Activated CD4-positive, alpha-beta T cell treated with anti-CD3 and anti-CD28 coated beads for 36 hours (primary cell): ENCODE data around the gene ARHGAP25. TPM values are rescaled to one million over a fixed set of nuclear protein-coding genes. Genes with fewer than 3 reads are reported as not detected.

Experiments used
- ATAC-seq: fragments of 200-7000 bp; cut with Tn5 transposase; one replicate; pipeline ENCODE4 v1.10.0; 2021; ENCODE audit warnings: mild to moderate bottlenecking, moderate library complexity
- CTCF ChIA-PET: fragments of 350-600 bp; sonication (Branson Sonifier 250); formaldehyde crosslinking; loops from one replicate; lab custom pipeline; 2021; ENCODE audit warnings: antibody characterized with exemption; lab: Charles Lee
- POLR2A ChIA-PET: fragments of 350-600 bp; sonication (Branson Sonifier 250); formaldehyde crosslinking; loops from one replicate; lab custom pipeline; 2021; ENCODE audit warnings: antibody characterized with exemption, inconsistent platforms; lab: Charles Lee
- DNase-seq: peaks from one replicate; pipeline ENCODE4 v3.0.0-alpha.2; 2020
- H3K27ac Mint-ChIP-seq: one replicate; pipeline ENCODE4 v1.8.0; 2021; ENCODE audit warnings: mixed read lengths
- H3K27me3 Mint-ChIP-seq: one replicate; pipeline ENCODE4 v1.8.0; 2021; ENCODE audit warnings: mixed read lengths
- H3K36me3 Mint-ChIP-seq: one replicate; pipeline ENCODE4 v1.8.0; 2021; ENCODE audit warnings: low read depth, mixed read lengths
- H3K4me1 Mint-ChIP-seq: one replicate; pipeline ENCODE4 v1.8.0; 2021; ENCODE audit warnings: mixed read lengths
- H3K4me3 Mint-ChIP-seq: one replicate; pipeline ENCODE4 v1.8.0; 2021; ENCODE audit warnings: mild to moderate bottlenecking, moderate library complexity, mixed read lengths
- H3K9me3 Mint-ChIP-seq: one replicate; pipeline ENCODE4 v1.8.0; 2021; ENCODE audit warnings: low read depth, mixed read lengths
- intact Hi-C, 2 experiments: fragments of 100-400 bp; cut with DNase I in 1 of 2; cut with micrococcal nuclease in 1 of 2; formaldehyde crosslinking; loops; one replicate each; pipeline versions ENCODE4 v1.14.2 to v1.15.1; 2022 to 2024; cut with DNase I, micrococcal nuclease
- total RNA-seq, 2 experiments: library from RNA; stranded (reverse); gene quantifications; one replicate each; pipeline ENCODE4 v1.2.3, GENCODE V29; 2021

Gene ARHGAP25
- total RNA-seq, 2 experiments from 2014 or later: 57.9 to 73.2 TPM

GRCh38 chr2:68784915-68785314 lies 50.3 kb downstream of the ARHGAP25 start:
- H3K9me3 Mint-ChIP-seq: no peaks in the 10 kb centered on the region
- ChIA-PET CTCF (interaction anchor here (0.6 to 1.4 kb wide), 5 partner anchors 14 to 189 kb away, joined by 3 to 4 read pairs (median 3); no protein-coding TSS in a partner anchor), POLR2A (interaction anchor here (0.9 kb wide), 1 partner anchor 14 kb away, joined by 3 read pairs; no protein-coding TSS in a partner anchor)
- H3K4me3 Mint-ChIP-seq: no peak overlapping the region
- ATAC-seq: peak; percentile 20
- H3K36me3 Mint-ChIP-seq: peaks cover 32% of the 10 kb centered on the region
- H3K4me1 Mint-ChIP-seq: peaks cover 31% of the 10 kb centered on the region
- DNase-seq: no peak
- intact Hi-C loops: no loop called here
- H3K27me3 Mint-ChIP-seq: no peaks in the 10 kb centered on the region
- no peak overlapping the region for H3K27ac Mint-ChIP-seq

- ATAC-seq: no peak
- no peaks in the 10 kb centered on the region for H3K27me3 Mint-ChIP-seq
- no peak overlapping the region for H3K4me3 Mint-ChIP-seq
- CTCF ChIA-PET: interaction anchor here (0.7 to 2.0 kb wide), 9 partner anchors 11 to 138 kb away, joined by 3 to 8 read pairs (median 5); no protein-coding TSS in a partner anchor
- H3K4me1 Mint-ChIP-seq: peaks cover 35% of the 10 kb centered on the region
- peak overlapping the region; percentile 39 for H3K27ac Mint-ChIP-seq
- H3K9me3 Mint-ChIP-seq: no peaks in the 10 kb centered on the region
- H3K36me3 Mint-ChIP-seq: peaks cover 34% of the 10 kb centered on the region
- DNase-seq: no peak
- POLR2A ChIA-PET: no interaction called here
- intact Hi-C loops: no loop called here
Observed at GRCh38 chr2:68787356-68787755, 52.7 kb downstream of the ARHGAP25 start.

- no peak overlapping the region for H3K4me3 Mint-ChIP-seq
- POLR2A ChIA-PET: interaction anchor here (0.5 to 0.7 kb wide), 2 partner anchors 23 to 51 kb away, joined by 3 read pairs; no protein-coding TSS in a partner anchor
- peaks cover 46% of the 10 kb centered on the region for H3K36me3 Mint-ChIP-seq
- DNase-seq (peak; percentile 70), ATAC-seq (peak; percentile 85)
- H3K9me3 Mint-ChIP-seq: no peaks in the 10 kb centered on the region
- H3K27me3 Mint-ChIP-seq: no peaks in the 10 kb centered on the region
- intact Hi-C loops: loop anchor here in 1 of 2 experiments (2.0 kb wide), 1 partner anchor 15 kb away; no protein-coding TSS in a partner anchor
- CTCF ChIA-PET: interaction anchor here (0.5 to 1.9 kb wide), 8 partner anchors 11 to 328 kb away, joined by 3 to 7 read pairs (median 4); no protein-coding TSS in a partner anchor
- H3K27ac Mint-ChIP-seq: peak overlapping the region; percentile 64
- H3K4me1 Mint-ChIP-seq: peaks cover 54% of the 10 kb centered on the region
Observed at GRCh38 chr2:68789603-68790002, 55.0 kb downstream of the ARHGAP25 start.

- peaks cover 54% of the 10 kb centered on the region for H3K36me3 Mint-ChIP-seq
- CTCF ChIA-PET: interaction anchor here (0.8 to 1.3 kb wide), 2 partner anchors 39 to 81 kb away, joined by 3 to 4 read pairs; no protein-coding TSS in a partner anchor
- DNase-seq: no peak
- H3K9me3 Mint-ChIP-seq: no peaks in the 10 kb centered on the region
- intact Hi-C loops: no loop called here
- ATAC-seq: no peak
- no peak overlapping the region for H3K4me3 Mint-ChIP-seq
- POLR2A ChIA-PET: no interaction called here
- H3K27me3 Mint-ChIP-seq: no peaks in the 10 kb centered on the region
- H3K27ac Mint-ChIP-seq: peak overlapping the region; percentile 74
- H3K4me1 Mint-ChIP-seq: peaks cover 64% of the 10 kb centered on the region
Observed at GRCh38 chr2:68790600-68790999, 56.0 kb downstream of the ARHGAP25 start.

DNA sequence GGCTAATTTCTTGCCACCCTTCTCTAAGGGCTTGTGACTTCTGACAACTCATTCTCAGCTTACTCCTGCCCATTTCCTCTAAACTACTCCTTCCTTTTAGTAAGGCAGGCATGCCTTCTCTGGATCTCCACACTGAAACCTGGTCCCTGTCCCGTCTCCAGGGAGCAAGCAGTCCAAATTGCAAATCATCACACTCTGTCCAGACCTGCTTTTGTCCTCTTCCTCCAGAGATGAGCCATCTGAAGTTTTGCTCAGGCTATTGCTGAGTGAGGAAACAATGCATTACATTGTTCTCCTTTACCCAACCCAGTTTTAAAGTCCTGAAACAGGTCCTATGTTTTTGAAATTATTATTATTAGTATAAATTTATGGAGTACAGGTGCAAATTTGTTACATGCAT lies 57.3 kb downstream of the ARHGAP25 start:
- Mint-ChIP-seq H3K9me3 (no peaks in the 10 kb centered on the region), H3K27ac (peak overlapping the region; percentile 23), H3K4me3 (no peak overlapping the region), H3K27me3 (no peaks in the 10 kb centered on the region), H3K4me1 (peaks cover 77% of the 10 kb centered on the region), H3K36me3 (peaks cover 67% of the 10 kb centered on the region)
- ChIA-PET POLR2A (no interaction called here), CTCF (interaction anchor here (0.6 to 1.4 kb wide), 3 partner anchors 32 to 82 kb away, joined by 3 to 4 read pairs (median 4); no protein-coding TSS in a partner anchor)
- no peak for ATAC-seq
- DNase-seq: no peak
- intact Hi-C loops: no loop called here

GRCh38 chr2:68792751-68793150 lies 58.1 kb downstream of the ARHGAP25 start:
- ChIA-PET CTCF (interaction anchor here (1.1 kb wide), 1 partner anchor 36 kb away, joined by 3 read pairs; no protein-coding TSS in a partner anchor), POLR2A (no interaction called here)
- Mint-ChIP-seq H3K4me1 (peaks cover 80% of the 10 kb centered on the region), H3K36me3 (peaks cover 75% of the 10 kb centered on the region), H3K9me3 (no peaks in the 10 kb centered on the region), H3K27ac (peak overlapping the region; percentile 24), H3K4me3 (no peak overlapping the region), H3K27me3 (no peaks in the 10 kb centered on the region)
- intact Hi-C loops: no loop called here
- ATAC-seq: no peak
- no peak for DNase-seq

DNA sequence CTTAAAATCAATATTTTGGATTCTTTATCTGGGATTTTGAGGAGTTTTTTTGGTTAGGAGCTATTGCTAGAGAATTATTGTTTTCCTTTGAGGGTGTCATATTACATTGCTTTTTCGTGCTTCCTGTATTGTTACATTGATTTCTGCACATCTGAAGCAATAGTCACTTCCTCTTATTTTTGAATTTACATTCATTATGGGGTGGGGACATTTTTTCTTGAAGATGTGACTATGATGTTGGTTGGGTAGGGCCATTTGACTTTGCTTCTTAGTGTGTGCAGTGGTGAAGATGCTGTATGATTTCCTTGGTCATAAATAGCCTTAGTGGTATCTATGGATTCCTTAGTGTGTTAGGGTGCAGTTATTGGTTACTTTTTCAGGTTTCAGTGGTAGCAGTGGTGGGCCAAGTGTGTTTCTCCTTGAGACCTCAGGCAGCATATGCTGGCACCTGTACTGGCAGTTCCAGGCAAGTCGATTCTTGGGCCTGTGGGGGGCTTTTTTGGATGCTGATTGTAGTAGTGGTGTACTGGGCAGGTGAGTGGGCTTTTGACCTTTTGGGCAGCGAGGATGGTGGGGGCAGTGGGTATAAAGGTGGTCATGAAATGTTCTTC lies 61.8 kb downstream of the ARHGAP25 start:
- H3K27ac Mint-ChIP-seq: peak overlapping the region; percentile 90
- ChIA-PET POLR2A (no interaction called here), CTCF (interaction anchor here (0.6 to 1.2 kb wide), 4 partner anchors 32 to 75 kb away, joined by 3 to 4 read pairs (median 4); no protein-coding TSS in a partner anchor)
- H3K36me3 Mint-ChIP-seq: peaks cover 78% of the 10 kb centered on the region
- no peak overlapping the region for H3K4me3 Mint-ChIP-seq
- H3K4me1 Mint-ChIP-seq: peaks cover 76% of the 10 kb centered on the region
- intact Hi-C loops: loop anchor here in 1 of 2 experiments (2.0 kb wide), 1 partner anchor 32 kb away; no protein-coding TSS in a partner anchor
- ATAC-seq (peak; percentile 86), DNase-seq (no peak)
- H3K27me3 Mint-ChIP-seq: no peaks in the 10 kb centered on the region
- no peaks in the 10 kb centered on the region for H3K9me3 Mint-ChIP-seq

- peak overlapping the region; percentile 58 for H3K27ac Mint-ChIP-seq
- no peak for ATAC-seq
- peaks cover 59% of the 10 kb centered on the region for H3K4me1 Mint-ChIP-seq
- POLR2A ChIA-PET: interaction anchor here (0.6 kb wide), 1 partner anchor 31 kb away, joined by 5 read pairs; no protein-coding TSS in a partner anchor
- CTCF ChIA-PET: interaction anchor here (0.6 to 1.6 kb wide), 6 partner anchors 17 to 61 kb away, joined by 3 to 4 read pairs (median 3); no protein-coding TSS in a partner anchor
- peaks cover 61% of the 10 kb centered on the region for H3K36me3 Mint-ChIP-seq
- intact Hi-C loops: no loop called here
- no peak for DNase-seq
- no peak overlapping the region for H3K4me3 Mint-ChIP-seq
- no peaks in the 10 kb centered on the region for H3K9me3 Mint-ChIP-seq
- no peaks in the 10 kb centered on the region for H3K27me3 Mint-ChIP-seq
Observed at GRCh38 chr2:68798569-68798968, 64.0 kb downstream of the ARHGAP25 start.

DNA sequence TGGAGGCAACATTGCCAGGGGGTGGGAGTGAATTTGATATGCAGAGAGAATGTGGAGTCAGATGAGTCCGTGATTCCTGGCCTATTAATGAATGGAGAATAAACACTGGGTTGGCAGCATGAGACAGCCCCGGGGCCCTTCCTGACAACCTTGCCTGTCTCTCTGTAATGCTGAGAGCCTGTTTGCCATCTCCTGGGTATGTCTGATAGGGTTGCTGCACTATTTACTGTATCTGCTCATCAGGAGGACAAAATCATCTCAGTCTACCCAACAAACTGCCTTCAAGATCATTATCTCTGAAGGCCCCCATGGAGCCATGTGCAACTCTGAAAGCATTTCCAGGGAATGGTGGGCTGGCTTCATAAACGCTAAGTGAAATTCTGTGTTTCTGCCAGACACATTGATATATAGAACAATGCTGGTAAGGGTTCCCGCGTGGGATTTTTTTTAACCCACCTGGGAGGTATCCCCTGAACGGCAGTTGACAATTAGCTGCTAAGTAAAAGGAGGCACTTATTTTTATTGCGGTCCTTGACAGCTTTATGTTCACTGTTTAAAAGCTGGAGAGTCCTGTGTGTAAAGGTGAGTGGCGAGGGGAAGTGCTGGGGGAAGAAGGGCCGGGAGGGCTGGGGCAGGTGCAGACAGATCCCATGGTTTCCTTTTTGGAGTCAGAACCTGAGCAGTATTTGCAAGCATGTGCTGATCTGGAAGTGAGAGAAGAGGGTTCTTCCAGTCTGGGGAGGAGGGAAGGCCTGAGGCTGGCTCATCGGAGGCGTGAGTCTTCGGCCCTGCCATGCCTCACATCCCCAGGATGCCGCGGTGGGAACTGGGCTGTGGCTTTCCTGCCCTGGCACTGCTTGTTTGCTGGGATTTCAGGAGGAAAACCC lies 64.8 kb downstream of the ARHGAP25 start:
- no peaks in the 10 kb centered on the region for H3K27me3 Mint-ChIP-seq

DNA sequence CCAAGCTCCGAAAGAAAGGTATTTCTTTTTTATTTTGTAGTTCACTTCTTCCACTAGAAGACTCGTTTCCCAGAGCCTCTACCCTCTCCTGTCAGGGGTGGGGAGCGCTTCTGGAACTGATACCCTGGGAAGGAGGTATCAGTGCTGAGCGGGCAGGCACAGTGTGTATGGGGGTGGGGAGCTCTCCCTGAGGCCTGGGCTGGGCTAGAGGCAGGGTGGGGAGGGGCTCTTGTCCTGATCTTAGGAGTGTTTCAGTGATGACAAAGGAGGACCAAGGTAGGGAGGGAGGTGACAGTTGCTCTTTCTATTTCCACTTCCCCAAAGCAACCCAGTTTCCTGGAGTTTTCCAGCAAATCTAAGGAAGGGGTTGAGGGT lies 65.4 kb downstream of the ARHGAP25 start:
- no peak for DNase-seq
- Mint-ChIP-seq H3K4me1 (peaks cover 48% of the 10 kb centered on the region), H3K27me3 (no peaks in the 10 kb centered on the region), H3K36me3 (peaks cover 55% of the 10 kb centered on the region), H3K9me3 (no peaks in the 10 kb centered on the region), H3K27ac (peak overlapping the region; percentile 63), H3K4me3 (no peak overlapping the region)
- intact Hi-C loops: no loop called here
- ATAC-seq: no peak
- CTCF ChIA-PET: interaction anchor here (0.6 kb wide), 1 partner anchor 91 kb away, joined by 3 read pairs; no protein-coding TSS in a partner anchor
- POLR2A ChIA-PET: no interaction called here

More for the DNA sequence above, 64.8 kb downstream of the ARHGAP25 start:
- ChIA-PET POLR2A (no interaction called here), CTCF (interaction anchor here (0.6 to 1.4 kb wide), 4 partner anchors 20 to 90 kb away, joined by 3 read pairs; no protein-coding TSS in a partner anchor)
- no peak overlapping the region for H3K4me3 Mint-ChIP-seq
- DNase-seq: no peak
- H3K4me1 Mint-ChIP-seq: peaks cover 51% of the 10 kb centered on the region
- peak overlapping the region; percentile 58 for H3K27ac Mint-ChIP-seq
- ATAC-seq: no peak
- intact Hi-C loops: no loop called here
- peaks cover 58% of the 10 kb centered on the region for H3K36me3 Mint-ChIP-seq
- no peaks in the 10 kb centered on the region for H3K9me3 Mint-ChIP-seq

- intact Hi-C loops: no loop called here
- Mint-ChIP-seq H3K36me3 (peaks cover 56% of the 10 kb centered on the region), H3K27me3 (no peaks in the 10 kb centered on the region), H3K9me3 (no peaks in the 10 kb centered on the region), H3K4me1 (peaks cover 43% of the 10 kb centered on the region), H3K27ac (peak overlapping the region; percentile 63), H3K4me3 (no peak overlapping the region)
- ChIA-PET CTCF (no interaction called here), POLR2A (no interaction called here)
- DNase-seq: no peak
- no peak for ATAC-seq
Observed at GRCh38 chr2:68800517-68800916, 65.9 kb downstream of the ARHGAP25 start.
